Measurements from ENCODE around the gene ITGB3.

DNA sequence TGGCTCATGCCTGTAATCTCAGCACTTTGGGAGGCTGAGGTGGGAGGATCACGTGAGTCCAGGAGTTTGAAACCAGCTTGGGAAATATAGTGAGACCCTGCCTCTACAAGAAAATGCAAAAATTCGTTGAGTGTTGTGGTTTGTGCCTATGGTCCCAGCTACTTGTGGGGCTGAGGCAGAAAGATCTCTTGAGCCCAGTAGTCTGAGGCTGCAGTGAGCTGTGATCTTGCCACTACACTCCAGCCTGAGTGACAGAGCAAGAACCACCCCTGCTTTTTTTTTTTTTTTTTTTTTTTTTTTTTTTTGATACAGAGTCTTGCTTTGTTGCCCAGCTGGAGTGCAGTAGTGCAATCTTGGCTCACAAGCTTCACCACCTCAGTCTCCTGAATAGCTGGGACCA is 34.0 kb downstream of the ITGB3 start:
- TF ChIP-seq SIN3A (IDR thresholded peaks at IDR 0.05; ENCODE audit: borderline replicate concordance, insufficient read depth, low read length) (no peak), TAF1 (IDR thresholded peaks at IDR 0.05; ENCODE audit: borderline replicate concordance, insufficient read depth, low read length) (no peak), FOXP2 (optimal IDR thresholded peaks at IDR 0.05; ENCODE audit: borderline replicate concordance, extremely low read depth, extremely low read length, insufficient read depth) (no peak), POLR2AphosphoS5 (IDR thresholded peaks at IDR 0.05; ENCODE audit: low read depth, low read length) (no peak)
- TF ChIP-seq, protein P1, sequence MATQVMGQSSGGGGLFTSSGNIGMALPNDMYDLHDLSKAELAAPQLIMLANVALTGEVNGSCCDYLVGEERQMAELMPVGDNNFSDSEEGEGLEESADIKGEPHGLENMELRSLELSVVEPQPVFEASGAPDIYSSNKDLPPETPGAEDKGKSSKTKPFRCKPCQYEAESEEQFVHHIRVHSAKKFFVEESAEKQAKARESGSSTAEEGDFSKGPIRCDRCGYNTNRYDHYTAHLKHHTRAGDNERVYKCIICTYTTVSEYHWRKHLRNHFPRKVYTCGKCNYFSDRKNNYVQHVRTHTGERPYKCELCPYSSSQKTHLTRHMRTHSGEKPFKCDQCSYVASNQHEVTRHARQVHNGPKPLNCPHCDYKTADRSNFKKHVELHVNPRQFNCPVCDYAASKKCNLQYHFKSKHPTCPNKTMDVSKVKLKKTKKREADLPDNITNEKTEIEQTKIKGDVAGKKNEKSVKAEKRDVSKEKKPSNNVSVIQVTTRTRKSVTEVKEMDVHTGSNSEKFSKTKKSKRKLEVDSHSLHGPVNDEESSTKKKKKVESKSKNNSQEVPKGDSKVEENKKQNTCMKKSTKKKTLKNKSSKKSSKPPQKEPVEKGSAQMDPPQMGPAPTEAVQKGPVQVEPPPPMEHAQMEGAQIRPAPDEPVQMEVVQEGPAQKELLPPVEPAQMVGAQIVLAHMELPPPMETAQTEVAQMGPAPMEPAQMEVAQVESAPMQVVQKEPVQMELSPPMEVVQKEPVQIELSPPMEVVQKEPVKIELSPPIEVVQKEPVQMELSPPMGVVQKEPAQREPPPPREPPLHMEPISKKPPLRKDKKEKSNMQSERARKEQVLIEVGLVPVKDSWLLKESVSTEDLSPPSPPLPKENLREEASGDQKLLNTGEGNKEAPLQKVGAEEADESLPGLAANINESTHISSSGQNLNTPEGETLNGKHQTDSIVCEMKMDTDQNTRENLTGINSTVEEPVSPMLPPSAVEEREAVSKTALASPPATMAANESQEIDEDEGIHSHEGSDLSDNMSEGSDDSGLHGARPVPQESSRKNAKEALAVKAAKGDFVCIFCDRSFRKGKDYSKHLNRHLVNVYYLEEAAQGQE (IDR thresholded peaks at IDR 0.05; ENCODE audit: insufficient read depth in 1 of 2, low read depth in 2 of 2, low read length in 2 of 2): no peak
